IMR-90 (cell line): ENCODE measurements around the gene FADS6. TPM values are rescaled to one million over a fixed set of nuclear protein-coding genes. Genes with fewer than 3 reads are reported as not detected.

Source experiments
- ATAC-seq: fragments of 200-7000 bp; cut with Tn5 transposase; 2 replicates; pipeline ENCODE4 v1.9.1; 2020; ENCODE audit warnings: low read depth, mild to moderate bottlenecking, moderate library complexity
- BruUV-seq: library from RNA; stranded (reverse); fragments of 400-500 nt; replicated peaks from 2 replicates; lab custom pipeline; 2021; lab: Mats Ljungman, UMichigan
- CTCF ChIA-PET: fragments of 300-600 bp; formaldehyde crosslinking; extraction: SDS; loops from one replicate; lab custom pipeline; 2021; ENCODE audit warnings: antibody characterized with exemption; lab: Yijun Ruan, JAX
- POLR2A ChIA-PET: fragments of 300-600 bp; sonication (Branson Sonifier 250); formaldehyde crosslinking; loops from one replicate; lab custom pipeline; 2022; ENCODE audit warnings: antibody characterized with exemption; ENCODE audit not compliant: unreplicated experiment; lab: Charles Lee
- DNase-seq: peaks from one replicate; pipeline ENCODE4 v3.0.0; 2013
- H2AFZ ChIP-seq: replicated peaks from 2 replicates; pipeline ENCODE3; 2013; ENCODE audit warnings: low read length, mild to moderate bottlenecking; ENCODE audit not compliant: poor library complexity
- H2AK5ac ChIP-seq: 2 replicates; pipeline ENCODE4 v1.6.1; 2013; ENCODE audit warnings: low read depth, low read length, inconsistent platforms
- H2AK9ac ChIP-seq: replicated peaks from 2 replicates; pipeline ENCODE3; 2013; ENCODE audit warnings: mild to moderate bottlenecking, low read depth, low read length, moderate library complexity; ENCODE audit not compliant: poor library complexity
- H2BK120ac ChIP-seq: 2 replicates; pipeline ENCODE4 v1.6.1; 2013; ENCODE audit warnings: low read depth, low read length, inconsistent platforms
- H2BK15ac ChIP-seq: 3 replicates; pipeline ENCODE4 v1.6.1; 2013; ENCODE audit warnings: low read depth, low read length, inconsistent platforms
- H2BK20ac ChIP-seq: 2 replicates; pipeline ENCODE4 v1.6.1; 2013; ENCODE audit warnings: low read depth, mild to moderate bottlenecking, inconsistent platforms, low read length, moderate library complexity
- H2BK5ac ChIP-seq: 2 replicates; pipeline ENCODE4 v1.6.1; 2013; ENCODE audit warnings: mild to moderate bottlenecking, low read depth, low read length, inconsistent platforms; ENCODE audit not compliant: poor library complexity, severe bottlenecking
- H3K14ac ChIP-seq: replicated peaks from 2 replicates; pipeline ENCODE4 v1.6.1; 2013; ENCODE audit warnings: low read depth, low read length, inconsistent platforms
- H3K18ac ChIP-seq: 2 replicates; pipeline ENCODE4 v1.6.1; 2013; ENCODE audit warnings: low read depth, low read length, control low read depth
- H3K23ac ChIP-seq: 2 replicates; pipeline ENCODE4 v1.6.1; 2013; ENCODE audit warnings: low read depth, low read length, inconsistent platforms
- H3K27ac ChIP-seq: 2 replicates; pipeline ENCODE4 v1.5.1; 2013; ENCODE audit warnings: mild to moderate bottlenecking, control low read depth, low read length; ENCODE audit not compliant: insufficient read depth
- H3K27me3 ChIP-seq: 2 replicates; pipeline ENCODE4 v1.6.1; 2013; ENCODE audit warnings: low read length; ENCODE audit not compliant: control insufficient read depth, insufficient read depth
- H3K36me3 ChIP-seq: 2 replicates; pipeline ENCODE4 v1.6.1; 2013; ENCODE audit warnings: low read length, mixed read lengths; ENCODE audit not compliant: control insufficient read depth, insufficient read depth
- H3K4ac ChIP-seq: 2 replicates; pipeline ENCODE4 v1.6.1; 2013; ENCODE audit warnings: low read depth, low read length, inconsistent platforms
- H3K4me1 ChIP-seq: 2 replicates; pipeline ENCODE4 v1.6.1; 2013; ENCODE audit warnings: low read length, mixed read lengths; ENCODE audit not compliant: control insufficient read depth, insufficient read depth
- H3K4me2 ChIP-seq: 2 replicates; pipeline ENCODE4 v1.6.1; 2013; ENCODE audit warnings: low read depth, mild to moderate bottlenecking, control low read depth, low read length, moderate library complexity
- H3K4me3 ChIP-seq: 2 replicates; pipeline ENCODE4 v1.5.1; 2013; ENCODE audit warnings: low read depth, mild to moderate bottlenecking, control low read depth, low read length, moderate library complexity; ENCODE audit not compliant: insufficient read depth
- H3K56ac ChIP-seq: 2 replicates; pipeline ENCODE4 v1.6.1; 2013; ENCODE audit warnings: low read length, inconsistent platforms; ENCODE audit not compliant: insufficient read depth; ENCODE audit errors: extremely low read depth
- H3K79me1 ChIP-seq, 2 experiments: 2 replicates each; pipeline ENCODE4 v1.6.1; 2013; ENCODE audit warnings: low read length in 2 of 2, inconsistent platforms in 1 of 2, low read depth in 1 of 2
- H3K9ac ChIP-seq: 2 replicates; pipeline ENCODE4 v1.6.1; 2013; ENCODE audit warnings: low read depth, low read length, control low read depth
- H3K9me1 ChIP-seq: 2 replicates; pipeline ENCODE4 v1.6.1; 2013; ENCODE audit warnings: low read length, inconsistent platforms; ENCODE audit not compliant: insufficient read depth
- H3K9me3 ChIP-seq: 2 replicates; pipeline ENCODE4 v1.6.1; 2013; ENCODE audit warnings: low read length; ENCODE audit not compliant: control insufficient read depth, insufficient read depth
- H4K20me1 ChIP-seq: 2 replicates; pipeline ENCODE4 v1.6.1; 2013; ENCODE audit warnings: low read length, inconsistent platforms; ENCODE audit not compliant: insufficient read depth
- H4K5ac ChIP-seq: 2 replicates; pipeline ENCODE4 v1.6.1; 2013; ENCODE audit warnings: mild to moderate bottlenecking, low read depth, low read length, control low read depth
- H4K8ac ChIP-seq, 2 experiments: 2 replicates each; pipeline ENCODE4 v1.6.1; 2013; ENCODE audit warnings: low read depth in 2 of 2, low read length in 2 of 2, control low read depth in 1 of 2, inconsistent platforms in 1 of 2
- H4K91ac ChIP-seq: 2 replicates; pipeline ENCODE4 v1.6.1; 2013; ENCODE audit warnings: low read depth, low read length, inconsistent platforms; ENCODE audit not compliant: insufficient read depth
- BHLHE40 ChIP-seq: fragments of 150-350 bp; IDR thresholded peaks from 2 replicates; pipeline ENCODE4 v1.6.1; 2016; ENCODE audit warnings: mild to moderate bottlenecking, low read depth, low read length
- MAFK ChIP-seq: IDR thresholded peaks from 2 replicates; pipeline ENCODE4 v1.6.1; 2012; ENCODE audit warnings: low read depth, low read length, improper control_type of control experiment
- WGBS, 2 experiments: methylation state at CpG; one replicate each; pipeline versions ENCODE4 v1.1.5 to v1.1.7; 2013; ENCODE audit warnings: missing lambda C conversion rate in 2 of 2; ENCODE audit not compliant: insufficient read length in 1 of 2; ENCODE audit errors: extremely low coverage in 2 of 2; 5-methylcytosine and 5-hydroxymethylcytosine counted together
- dilution Hi-C: fragments of 300-500 bp; cut with HindIII; formaldehyde crosslinking; loops from one replicate; pipeline ENCODE4 v1.14.3; 2018; ENCODE audit warnings: low sequenced_read_pairs; ENCODE audit not compliant: unreplicated experiment
- in situ Hi-C: fragments of 300-500 bp; cut with MboI; formaldehyde crosslinking; loops from 3 replicates; pipeline ENCODE4 v1.14.3; 2019; ENCODE audit warnings: low sequenced_read_pairs, inconsistent platforms, mixed read lengths
- intact Hi-C: fragments of 100-400 bp; cut with micrococcal nuclease; formaldehyde crosslinking; loops from 2 replicates; pipeline ENCODE4 v1.10.0; 2022
- polyA plus RNA-seq, 3 experiments: library from polyadenylated mRNA; depleted of rRNA; stranded (reverse); fragments of >200 nt; gene quantifications; 2 replicates each; pipeline ENCODE4 v1.2.3, GENCODE V29; 2012; ENCODE audit warnings: low replicate concordance in 1 of 3
- total RNA-seq: library from RNA; depleted of rRNA; stranded (reverse); fragments of >200 nt; gene quantifications from 2 replicates; pipeline ENCODE4 v1.2.3, GENCODE V29; 2012

The FADS6 gene
- total and polyA plus RNA-seq, 2 of the 4 experiments (the other 2 are of a cell fraction) = not detected

GRCh38 chr17:74883241-74883745, 10.1 kb downstream of the FADS6 start:
- no peak overlapping the region for H3K14ac ChIP-seq
- H3K23ac ChIP-seq = no peak overlapping the region
- H3K9me1 ChIP-seq = no peaks in the 10 kb centered on the region
- ChIA-PET POLR2A (no interaction called here), CTCF (no interaction called here)
- ATAC-seq (no peak), DNase-seq (peak; percentile 20)
- peaks cover 55% of the 10 kb centered on the region for H3K27me3 ChIP-seq
- no peak overlapping the region for H2BK15ac ChIP-seq
- dilution Hi-C loops (no loop called here), intact Hi-C loops (no loop called here), in situ Hi-C loops (no loop called here)
- no peak overlapping the region for H3K4me2 ChIP-seq
- no peak overlapping the region for H4K8ac ChIP-seq
- H4K91ac ChIP-seq = no peak overlapping the region
- H2BK5ac ChIP-seq = no peak overlapping the region
- H2BK20ac ChIP-seq = no peak overlapping the region
- H2AK9ac ChIP-seq = no peak overlapping the region
- H3K4me1 ChIP-seq = no peaks in the 10 kb centered on the region
- no peak overlapping the region for H2AFZ ChIP-seq
- no peaks in the 10 kb centered on the region for H3K79me1 ChIP-seq
- no peak overlapping the region for H2AK5ac ChIP-seq
- H3K18ac ChIP-seq = no peak overlapping the region
- H4K5ac ChIP-seq = no peak overlapping the region
- H3K27ac ChIP-seq = no peak overlapping the region
- H4K20me1 ChIP-seq = no peaks in the 10 kb centered on the region
- H3K4me3 ChIP-seq = no peak overlapping the region
- no TSS peak for BruUV-seq
- WGBS, 2 experiments = 62% methylated on average over 3 of the region's 15 CpGs; no CpG with 5 or more reads in 1 of the 2 experiments
- no peaks in the 10 kb centered on the region for H3K9me3 ChIP-seq
- H2BK120ac ChIP-seq = no peak overlapping the region
- no peaks in the 10 kb centered on the region for H3K36me3 ChIP-seq
- H3K9ac ChIP-seq = no peak overlapping the region
- no peak overlapping the region for H3K4ac ChIP-seq
- TF ChIP-seq MAFK = no peak
- TF ChIP-seq BHLHE40 = peak; percentile 74
- H3K56ac ChIP-seq = no peak overlapping the region
